GM12874 (cell line): ENCODE data around the gene HIP1R.

Source experiments
- CTCF ChIP-seq: IDR thresholded peaks from 2 replicates; pipeline ENCODE4 v1.5.1; 2011; ENCODE audit warnings: low read depth, mild to moderate bottlenecking, control low read depth, low read length, moderate library complexity; ENCODE audit not compliant: insufficient read depth

Gene HIP1R

GRCh38 chr12:122887819-122888212, 52.6 kb downstream of the HIP1R start:
- no peak for TF ChIP-seq CTCF

- no peak for TF ChIP-seq CTCF
These were observed 53.0 kb downstream of the HIP1R start for GRCh38 chr12:122888232-122888752.

GRCh38 chr12:122889761-122890520, 54.7 kb downstream of the HIP1R start:
- TF ChIP-seq CTCF = no peak

GRCh38 chr12:122891661-122892525, 56.6 kb downstream of the HIP1R start:
- TF ChIP-seq CTCF = no peak

- TF ChIP-seq CTCF = no peak
These were observed 58.2 kb downstream of the HIP1R start for GRCh38 chr12:122893208-122894153.

- no peak for TF ChIP-seq CTCF
These were observed 59.2 kb downstream of the HIP1R start for GRCh38 chr12:122894193-122895121.
